ENCODE results near the gene KSR2.
"Not testable (repeated sequence)": the region's sequence is repeated elsewhere in the genome, so short reads cannot be mapped to it uniquely, and the experiment has no call there.

GRCh38 chr12:117628711-117629110, 340.1 kb downstream of the KSR2 start:
- not testable (repeated sequence) for TF ChIP-seq EZH2 (IDR thresholded peaks at IDR 0.05; ENCODE audit: borderline replicate concordance, control insufficient read depth, low read depth, low read length); CTCF (IDR thresholded peaks at IDR 0.05 in 2 of 3, conservative IDR thresholded peaks at IDR 0.05 in 1 of 3; ENCODE audit: control insufficient read depth in 2 of 3, extremely low read depth in 1 of 3, insufficient read depth in 1 of 3, low read depth in 3 of 3, low read length in 3 of 3); RFX5 (IDR thresholded peaks at IDR 0.05; ENCODE audit: low read depth, low read length); PAX8 (IDR thresholded peaks at IDR 0.05); RAD51 (IDR thresholded peaks at IDR 0.05)

All from GM12878 (cell line).